ENCODE results near the gene LTC4S. TPM values are rescaled to one million over a fixed set of nuclear protein-coding genes. Genes with fewer than 3 reads are reported as not detected.
A peak's percentile ranks its signal among the peaks of the same experiment; 100 is the strongest.

LTC4S gene
- total RNA-seq, 4 donors from 2014 or later = 1.7 to 12.6 (median 5.6) TPM

DNA sequence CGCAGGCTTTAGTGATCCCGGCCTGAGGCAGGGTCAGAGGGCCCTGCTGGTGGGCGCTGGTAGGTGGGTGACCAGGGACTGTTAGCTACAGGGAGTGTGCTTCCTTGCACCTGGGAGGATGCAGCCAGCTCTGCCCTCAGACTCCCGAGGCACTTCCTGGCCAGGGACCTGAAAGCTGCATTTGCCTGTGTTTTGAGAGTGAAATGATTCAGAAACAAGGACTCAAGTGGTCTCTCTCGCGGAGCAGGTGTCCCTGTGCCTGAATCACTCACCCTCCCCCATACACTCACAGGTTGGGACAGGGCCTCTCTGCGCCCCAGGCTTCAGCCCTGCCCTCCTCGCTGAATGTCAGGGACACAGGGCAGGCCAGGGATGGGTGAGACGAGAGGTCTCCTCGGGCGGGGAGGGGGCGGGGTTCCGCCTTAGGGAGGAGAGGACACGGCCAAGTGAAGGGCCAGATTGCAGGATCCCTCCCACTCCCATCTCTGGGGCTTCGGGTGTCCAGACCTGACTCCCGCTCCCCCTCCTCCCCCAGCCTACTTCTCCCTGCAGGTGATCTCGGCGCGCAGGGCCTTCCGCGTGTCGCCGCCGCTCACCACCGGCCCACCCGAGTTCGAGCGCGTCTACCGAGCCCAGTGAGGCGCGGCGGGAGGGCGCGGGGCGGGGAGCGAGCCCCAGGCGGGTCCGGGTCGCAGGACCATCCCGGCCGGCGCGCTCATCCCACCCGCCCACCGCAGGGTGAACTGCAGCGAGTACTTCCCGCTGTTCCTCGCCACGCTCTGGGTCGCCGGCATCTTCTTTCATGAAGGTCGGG is 1.5 kb downstream of the LTC4S start:
- in situ Hi-C loops (cut with MboI; ENCODE audit: low sequenced_read_pairs in 4 of 4) = no loop called here
- DNase-seq (peak in 1 of 2 donors; percentile 32), ATAC-seq (peak in 1 of 2 donors; percentile 2)
- H3K4me3 ChIP-seq = peak overlapping the region; percentile 55 to 65 (median 60)
- no peak for TF ChIP-seq POLR2A (IDR thresholded peaks at IDR 0.05)
- TF ChIP-seq, protein P1, sequence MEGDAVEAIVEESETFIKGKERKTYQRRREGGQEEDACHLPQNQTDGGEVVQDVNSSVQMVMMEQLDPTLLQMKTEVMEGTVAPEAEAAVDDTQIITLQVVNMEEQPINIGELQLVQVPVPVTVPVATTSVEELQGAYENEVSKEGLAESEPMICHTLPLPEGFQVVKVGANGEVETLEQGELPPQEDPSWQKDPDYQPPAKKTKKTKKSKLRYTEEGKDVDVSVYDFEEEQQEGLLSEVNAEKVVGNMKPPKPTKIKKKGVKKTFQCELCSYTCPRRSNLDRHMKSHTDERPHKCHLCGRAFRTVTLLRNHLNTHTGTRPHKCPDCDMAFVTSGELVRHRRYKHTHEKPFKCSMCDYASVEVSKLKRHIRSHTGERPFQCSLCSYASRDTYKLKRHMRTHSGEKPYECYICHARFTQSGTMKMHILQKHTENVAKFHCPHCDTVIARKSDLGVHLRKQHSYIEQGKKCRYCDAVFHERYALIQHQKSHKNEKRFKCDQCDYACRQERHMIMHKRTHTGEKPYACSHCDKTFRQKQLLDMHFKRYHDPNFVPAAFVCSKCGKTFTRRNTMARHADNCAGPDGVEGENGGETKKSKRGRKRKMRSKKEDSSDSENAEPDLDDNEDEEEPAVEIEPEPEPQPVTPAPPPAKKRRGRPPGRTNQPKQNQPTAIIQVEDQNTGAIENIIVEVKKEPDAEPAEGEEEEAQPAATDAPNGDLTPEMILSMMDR (IDR thresholded peaks at IDR 0.05 in 4 of 5, conservative IDR thresholded peaks at IDR 0.05 in 1 of 5) = no peak
- H3K36me3 ChIP-seq = peaks cover 0 to 25% of the 10 kb centered on the region in 2 donors
- no peaks in the 10 kb centered on the region for H3K27me3 ChIP-seq
- H3K9me3 ChIP-seq = no peaks in the 10 kb centered on the region
- H3K27ac ChIP-seq = peak overlapping the region in 2 of 4 donors; percentile 74 to 81
- peaks cover 17 to 22% of the 10 kb centered on the region in 2 donors for H3K4me1 ChIP-seq
- intact Hi-C loops (cut with DNase I; ENCODE audit: low total_unique reads) = loop anchor here (5.0 kb wide), 2 partner anchors 63 to 128 kb away; partner anchors contain the start of gene MAML1

DNA sequence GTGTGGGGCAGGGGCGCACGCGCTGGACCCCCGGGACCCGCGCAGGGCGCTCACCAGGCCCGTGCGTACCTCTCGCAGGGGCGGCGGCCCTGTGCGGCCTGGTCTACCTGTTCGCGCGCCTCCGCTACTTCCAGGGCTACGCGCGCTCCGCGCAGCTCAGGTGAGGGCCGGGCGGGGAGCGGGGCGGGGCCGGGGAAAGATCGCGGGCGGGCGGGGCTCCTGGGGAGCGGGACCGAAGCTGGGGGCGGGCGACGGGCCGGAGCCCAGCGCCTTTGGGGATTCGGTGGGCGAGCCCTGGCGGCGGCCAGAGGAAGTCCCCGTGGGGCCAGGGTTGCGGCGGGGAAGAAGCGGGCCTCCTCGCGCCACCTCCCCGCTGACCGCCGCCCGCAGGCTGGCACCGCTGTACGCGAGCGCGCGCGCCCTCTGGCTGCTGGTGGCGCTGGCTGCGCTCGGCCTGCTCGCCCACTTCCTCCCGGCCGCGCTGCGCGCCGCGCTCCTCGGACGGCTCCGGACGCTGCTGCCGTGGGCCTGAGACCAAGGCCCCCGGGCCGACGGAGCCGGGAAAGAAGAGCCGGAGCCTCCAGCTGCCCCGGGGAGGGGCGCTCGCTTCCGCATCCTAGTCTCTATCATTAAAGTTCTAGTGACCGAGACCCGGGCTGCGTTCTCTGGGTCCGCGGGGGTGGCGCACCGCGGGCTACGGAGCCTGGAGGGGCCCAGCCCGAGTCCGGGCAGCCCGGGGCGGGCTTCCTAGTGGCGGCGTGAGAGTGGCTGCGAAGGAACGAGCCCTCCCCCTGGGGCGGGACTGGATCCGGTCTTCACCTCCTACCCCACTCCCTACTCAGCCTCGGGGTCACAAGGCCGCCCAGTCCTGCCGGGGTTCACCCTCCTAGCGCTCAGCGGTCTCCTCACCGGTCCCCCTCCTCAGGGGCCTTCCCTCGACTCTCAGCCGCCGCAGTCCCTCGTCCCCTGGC is 2.4 kb downstream of the LTC4S start:
- H3K36me3 ChIP-seq = peaks cover 0 to 32% of the 10 kb centered on the region in 2 donors
- no peaks in the 10 kb centered on the region for H3K9me3 ChIP-seq
- ATAC-seq = peak; percentile 74 to 84
- in situ Hi-C loops (cut with MboI; ENCODE audit: low sequenced_read_pairs in 4 of 4) (no loop called here), intact Hi-C loops (cut with DNase I; ENCODE audit: low total_unique reads) (loop anchor here (1.0 to 5.0 kb wide), 4 partner anchors 34 to 129 kb away; partner anchors contain the start of genes MAML1 and MRNIP)
- DNase-seq = peak in 1 of 2 donors; percentile 68
- H3K27me3 ChIP-seq = no peaks in the 10 kb centered on the region
- TF ChIP-seq, protein P1 (IDR thresholded peaks at IDR 0.05 in 4 of 5, conservative IDR thresholded peaks at IDR 0.05 in 1 of 5) = peak; percentile 60 to 95 (median 84)
- TF ChIP-seq POLR2A (IDR thresholded peaks at IDR 0.05) = peak; percentile 45 to 46
- H3K4me1 ChIP-seq = peaks cover 17 to 22% of the 10 kb centered on the region in 2 donors
- H3K4me3 ChIP-seq = peak overlapping the region; percentile 55 to 65 (median 60)
- H3K27ac ChIP-seq = peak overlapping the region; percentile 62 to 81 (median 76)

DNA sequence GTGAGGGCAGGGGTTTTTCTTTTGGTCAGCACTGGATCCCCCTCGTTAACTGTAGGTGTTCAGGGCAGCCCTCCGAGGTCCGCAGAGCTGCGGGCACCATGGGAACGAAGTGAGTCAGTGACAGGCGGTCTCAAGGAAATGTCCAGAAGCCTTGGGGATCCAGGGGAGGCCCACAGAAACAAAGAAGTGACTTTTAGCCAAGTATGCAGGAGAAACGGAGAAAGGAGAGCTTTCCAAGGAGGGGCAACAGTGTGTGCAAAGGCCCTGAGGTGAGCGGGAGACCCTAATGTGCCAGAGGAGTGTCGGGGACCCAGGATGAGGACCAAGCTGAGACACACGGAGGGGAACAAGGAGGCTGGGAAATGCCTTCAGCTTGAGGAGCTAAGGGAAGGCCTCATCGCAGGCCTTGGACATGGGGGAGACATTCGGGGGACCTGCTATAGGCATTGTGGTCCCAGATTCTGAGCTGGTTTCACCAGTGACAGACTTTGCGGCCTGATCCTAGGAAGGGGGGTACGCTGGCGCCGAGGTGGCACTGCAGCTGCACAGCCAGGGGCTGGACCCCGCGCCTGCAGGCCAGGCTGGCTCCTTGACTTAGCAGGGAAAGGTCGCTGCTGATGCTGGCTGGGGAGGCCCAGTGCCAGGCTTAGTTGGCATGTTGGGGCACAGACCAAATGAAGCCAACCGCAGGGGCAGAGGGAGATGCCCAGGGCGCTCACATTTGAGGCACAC is 3.3 kb downstream of the LTC4S start:
- H3K27ac ChIP-seq = peak overlapping the region; percentile 62 to 81 (median 76)
- ATAC-seq = no peak
- in situ Hi-C loops (cut with MboI; ENCODE audit: low sequenced_read_pairs in 4 of 4) = no loop called here
- H3K27me3 ChIP-seq = no peaks in the 10 kb centered on the region
- TF ChIP-seq POLR2A (IDR thresholded peaks at IDR 0.05) = no peak
- TF ChIP-seq, protein P1 (IDR thresholded peaks at IDR 0.05 in 4 of 5, conservative IDR thresholded peaks at IDR 0.05 in 1 of 5) = no peak
- peak overlapping the region in 3 of 4 donors; percentile 55 to 65 (median 59) for H3K4me3 ChIP-seq
- peaks cover 19% of the 10 kb centered on the region in 2 donors for H3K4me1 ChIP-seq
- H3K9me3 ChIP-seq = no peaks in the 10 kb centered on the region
- H3K36me3 ChIP-seq = peaks cover 0 to 35% of the 10 kb centered on the region in 2 donors
- intact Hi-C loops (cut with DNase I; ENCODE audit: low total_unique reads) = loop anchor here (1.0 to 5.0 kb wide), 4 partner anchors 35 to 130 kb away; partner anchors contain the start of genes MAML1 and MRNIP
- DNase-seq = peak in 1 of 2 donors; percentile 15

DNA sequence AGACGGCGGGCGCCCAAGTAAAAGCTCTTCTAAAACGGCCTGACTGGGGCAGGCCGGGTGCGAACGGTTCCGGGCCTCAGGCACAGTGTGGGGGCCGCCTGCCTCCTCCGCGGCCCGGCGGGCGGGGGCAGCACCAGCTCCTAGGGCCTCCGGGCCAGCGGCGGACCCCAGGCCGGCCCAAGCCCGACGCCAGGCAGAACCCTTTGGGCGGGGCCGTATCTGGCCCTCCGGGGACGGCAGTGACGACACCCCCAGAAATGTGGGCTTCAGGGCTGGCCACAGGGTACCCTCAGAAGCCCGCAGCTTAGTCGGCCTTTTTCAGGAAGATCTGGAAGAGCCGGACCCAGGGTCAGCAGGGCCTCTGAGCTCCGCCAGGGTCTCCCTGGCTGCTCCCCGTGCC is 4.0 kb downstream of the LTC4S start:
- DNase-seq = no peak
- Histone ChIP-seq H3K36me3 (peaks cover 0 to 35% of the 10 kb centered on the region in 2 donors), H3K9me3 (no peaks in the 10 kb centered on the region), H3K27ac (no peak overlapping the region), H3K27me3 (no peaks in the 10 kb centered on the region), H3K4me1 (peaks cover 21 to 26% of the 10 kb centered on the region in 2 donors), H3K4me3 (no peak overlapping the region)
- TF ChIP-seq, protein P1 (IDR thresholded peaks at IDR 0.05 in 4 of 5, conservative IDR thresholded peaks at IDR 0.05 in 1 of 5) = no peak
- no peak for TF ChIP-seq POLR2A (IDR thresholded peaks at IDR 0.05)
- in situ Hi-C loops (cut with MboI; ENCODE audit: low sequenced_read_pairs in 4 of 4) (no loop called here), intact Hi-C loops (cut with DNase I; ENCODE audit: low total_unique reads) (loop anchor here (2.0 to 5.0 kb wide), 3 partner anchors 61 to 130 kb away; partner anchors contain the start of genes MAML1 and MRNIP)
- no peak for ATAC-seq
